Measurements from ENCODE around the gene INPPL1.
"Not testable (repeated sequence)": the region's sequence is repeated elsewhere in the genome, so short reads cannot be mapped to it uniquely, and the experiment has no call there.

INPPL1 gene

DNA sequence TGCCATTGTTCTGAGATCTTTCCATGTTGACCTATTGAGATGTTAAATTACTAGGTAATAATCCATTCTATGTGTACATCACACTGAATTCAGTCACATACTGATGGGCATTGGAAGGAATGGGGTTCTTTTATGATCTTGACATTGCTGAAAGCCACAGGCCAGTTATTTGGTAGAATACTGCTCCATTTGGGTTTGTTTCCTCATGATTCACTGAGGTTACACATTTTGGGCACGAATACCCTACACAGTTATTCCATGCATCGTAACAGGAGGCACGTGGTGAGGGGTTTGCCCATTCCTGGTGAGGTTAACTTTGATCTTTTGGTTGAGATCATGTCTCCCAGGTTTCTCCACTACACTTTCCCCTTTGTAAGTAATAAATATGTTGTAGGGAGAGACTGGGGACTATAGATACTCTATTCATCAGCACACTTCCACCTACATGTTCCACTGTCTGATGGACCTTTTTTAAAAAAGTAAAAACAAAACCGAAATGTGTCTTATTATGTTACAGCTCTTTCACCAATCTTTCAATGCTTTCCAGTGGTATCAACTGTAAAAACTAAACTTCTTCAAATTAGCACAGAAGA, 44.7 kb upstream of the INPPL1 start:
- TF ChIP-seq, protein P1, sequence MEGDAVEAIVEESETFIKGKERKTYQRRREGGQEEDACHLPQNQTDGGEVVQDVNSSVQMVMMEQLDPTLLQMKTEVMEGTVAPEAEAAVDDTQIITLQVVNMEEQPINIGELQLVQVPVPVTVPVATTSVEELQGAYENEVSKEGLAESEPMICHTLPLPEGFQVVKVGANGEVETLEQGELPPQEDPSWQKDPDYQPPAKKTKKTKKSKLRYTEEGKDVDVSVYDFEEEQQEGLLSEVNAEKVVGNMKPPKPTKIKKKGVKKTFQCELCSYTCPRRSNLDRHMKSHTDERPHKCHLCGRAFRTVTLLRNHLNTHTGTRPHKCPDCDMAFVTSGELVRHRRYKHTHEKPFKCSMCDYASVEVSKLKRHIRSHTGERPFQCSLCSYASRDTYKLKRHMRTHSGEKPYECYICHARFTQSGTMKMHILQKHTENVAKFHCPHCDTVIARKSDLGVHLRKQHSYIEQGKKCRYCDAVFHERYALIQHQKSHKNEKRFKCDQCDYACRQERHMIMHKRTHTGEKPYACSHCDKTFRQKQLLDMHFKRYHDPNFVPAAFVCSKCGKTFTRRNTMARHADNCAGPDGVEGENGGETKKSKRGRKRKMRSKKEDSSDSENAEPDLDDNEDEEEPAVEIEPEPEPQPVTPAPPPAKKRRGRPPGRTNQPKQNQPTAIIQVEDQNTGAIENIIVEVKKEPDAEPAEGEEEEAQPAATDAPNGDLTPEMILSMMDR (IDR thresholded peaks at IDR 0.05; ENCODE audit: poor library complexity, severe bottlenecking), result no peak
- Histone ChIP-seq H3K27me3 (ENCODE audit: insufficient read depth, poor library complexity, severe bottlenecking) (no peaks in the 10 kb centered on the region), H3K4me3 (ENCODE audit: severe bottlenecking) (no peak overlapping the region), H3K9me3 (ENCODE audit: severe bottlenecking) (no peaks in the 10 kb centered on the region), H3K36me3 (ENCODE audit: low read depth) (no peaks in the 10 kb centered on the region), H3K27ac (ENCODE audit: poor library complexity, severe bottlenecking) (peak overlapping the region; percentile 81), H3K4me1 (ENCODE audit: insufficient read depth, poor library complexity, severe bottlenecking) (peaks cover 10% of the 10 kb centered on the region)
- ATAC-seq (ENCODE audit: low read depth) (no peak), DNase-seq (ENCODE audit: low spot score) (no peak)

DNA sequence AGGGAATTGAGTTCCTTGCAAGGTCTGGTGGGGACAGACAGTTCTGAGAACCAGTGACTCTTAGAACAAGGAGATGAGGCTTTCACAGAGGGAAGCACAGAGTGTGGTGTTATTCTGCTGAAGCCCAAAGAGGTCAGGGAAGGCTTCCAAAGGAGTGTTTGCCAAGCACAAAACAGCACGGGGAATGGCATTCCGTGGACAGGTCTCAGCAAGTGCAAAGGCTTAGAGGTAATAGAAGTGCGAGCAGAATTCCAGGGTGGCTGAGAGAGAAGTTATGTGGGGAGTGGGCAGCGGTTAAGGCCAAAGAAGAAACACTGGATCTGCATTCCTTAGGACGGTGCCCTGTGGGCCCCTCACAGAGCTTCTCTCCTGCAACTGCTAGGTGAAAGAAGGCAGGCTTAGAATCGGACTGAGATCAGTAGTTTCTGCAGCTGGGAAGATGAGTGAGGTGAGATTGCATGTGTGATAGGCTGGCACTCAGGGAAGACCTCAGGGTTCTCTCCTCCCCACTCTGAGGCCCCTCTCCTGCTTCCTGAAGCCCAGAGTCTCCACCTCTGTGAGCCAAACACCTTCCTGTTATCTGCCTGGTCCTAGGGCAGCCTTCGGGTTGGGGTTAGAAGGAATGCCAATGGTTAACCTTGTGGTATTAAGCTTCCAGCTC, 43.5 kb upstream of the INPPL1 start:
- H3K27ac ChIP-seq (ENCODE audit: poor library complexity, severe bottlenecking), result peak overlapping the region; percentile 81
- H3K4me1 ChIP-seq (ENCODE audit: insufficient read depth, poor library complexity, severe bottlenecking), result peaks cover 10% of the 10 kb centered on the region
- H3K36me3 ChIP-seq (ENCODE audit: low read depth); H3K9me3 ChIP-seq (ENCODE audit: severe bottlenecking); DNase-seq (ENCODE audit: low spot score); H3K4me3 ChIP-seq (ENCODE audit: severe bottlenecking); H3K27me3 ChIP-seq (ENCODE audit: insufficient read depth, poor library complexity, severe bottlenecking): not testable (repeated sequence)
- ATAC-seq (ENCODE audit: low read depth), result peak; percentile 83

DNA sequence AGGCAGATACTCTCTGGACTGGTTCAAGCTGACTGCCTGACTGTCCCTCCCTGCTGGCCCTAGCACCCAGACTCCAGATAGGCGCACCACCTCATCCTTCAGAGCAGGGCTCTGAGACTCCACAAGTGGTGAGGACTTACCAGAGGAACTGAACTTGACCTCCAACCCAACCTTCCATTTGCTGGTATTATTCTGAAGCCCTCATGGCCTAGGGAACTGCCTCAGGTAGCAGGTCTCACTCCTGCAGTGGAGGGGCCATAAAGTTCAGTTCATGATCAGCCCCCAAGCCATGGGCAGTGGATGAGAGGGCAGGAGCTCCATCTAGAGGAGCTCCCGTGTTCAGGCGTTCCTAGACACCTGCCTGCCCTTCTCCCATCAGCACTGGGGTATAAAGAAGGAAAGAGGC, 43.0 kb upstream of the INPPL1 start:
- not testable (repeated sequence) for H3K36me3 ChIP-seq (ENCODE audit: low read depth); DNase-seq (ENCODE audit: low spot score); H3K4me3 ChIP-seq (ENCODE audit: severe bottlenecking); H3K27me3 ChIP-seq (ENCODE audit: insufficient read depth, poor library complexity, severe bottlenecking); H3K9me3 ChIP-seq (ENCODE audit: severe bottlenecking)
- Histone ChIP-seq H3K27ac (ENCODE audit: poor library complexity, severe bottlenecking) (peak overlapping the region; percentile 81), H3K4me1 (ENCODE audit: insufficient read depth, poor library complexity, severe bottlenecking) (peaks cover 10% of the 10 kb centered on the region)
- TF ChIP-seq, protein P1 (IDR thresholded peaks at IDR 0.05; ENCODE audit: poor library complexity, severe bottlenecking), result peak; percentile 63
- ATAC-seq (ENCODE audit: low read depth), result peak; percentile 49

DNA sequence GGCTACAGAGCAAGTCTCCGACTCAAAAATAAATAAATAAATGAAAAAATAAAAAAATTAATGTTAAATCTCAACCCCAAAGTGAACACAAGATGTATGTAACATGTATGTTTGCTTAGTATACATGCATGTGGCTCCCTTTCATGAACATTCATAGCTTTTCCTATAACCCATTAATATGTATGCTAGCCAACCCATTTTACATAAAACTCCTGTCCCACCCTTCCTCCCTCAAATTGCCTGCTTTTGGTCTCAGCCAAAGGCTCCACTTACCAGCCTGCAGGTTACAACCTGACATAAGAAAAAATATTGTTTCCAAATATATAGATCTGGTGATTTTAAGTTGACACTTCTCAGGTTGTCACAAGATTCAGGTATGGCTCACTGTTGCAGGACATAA, 36.3 kb upstream of the INPPL1 start:
- TF ChIP-seq, protein P1 (IDR thresholded peaks at IDR 0.05; ENCODE audit: poor library complexity, severe bottlenecking), result no peak
- no peak for ATAC-seq (ENCODE audit: low read depth)
- Histone ChIP-seq H3K27me3 (ENCODE audit: insufficient read depth, poor library complexity, severe bottlenecking) (no peaks in the 10 kb centered on the region), H3K36me3 (ENCODE audit: low read depth) (no peaks in the 10 kb centered on the region), H3K9me3 (ENCODE audit: severe bottlenecking) (no peaks in the 10 kb centered on the region), H3K27ac (ENCODE audit: poor library complexity, severe bottlenecking) (no peak overlapping the region), H3K4me1 (ENCODE audit: insufficient read depth, poor library complexity, severe bottlenecking) (no peaks in the 10 kb centered on the region), H3K4me3 (ENCODE audit: severe bottlenecking) (no peak overlapping the region)
- no peak for DNase-seq (ENCODE audit: low spot score)

DNA sequence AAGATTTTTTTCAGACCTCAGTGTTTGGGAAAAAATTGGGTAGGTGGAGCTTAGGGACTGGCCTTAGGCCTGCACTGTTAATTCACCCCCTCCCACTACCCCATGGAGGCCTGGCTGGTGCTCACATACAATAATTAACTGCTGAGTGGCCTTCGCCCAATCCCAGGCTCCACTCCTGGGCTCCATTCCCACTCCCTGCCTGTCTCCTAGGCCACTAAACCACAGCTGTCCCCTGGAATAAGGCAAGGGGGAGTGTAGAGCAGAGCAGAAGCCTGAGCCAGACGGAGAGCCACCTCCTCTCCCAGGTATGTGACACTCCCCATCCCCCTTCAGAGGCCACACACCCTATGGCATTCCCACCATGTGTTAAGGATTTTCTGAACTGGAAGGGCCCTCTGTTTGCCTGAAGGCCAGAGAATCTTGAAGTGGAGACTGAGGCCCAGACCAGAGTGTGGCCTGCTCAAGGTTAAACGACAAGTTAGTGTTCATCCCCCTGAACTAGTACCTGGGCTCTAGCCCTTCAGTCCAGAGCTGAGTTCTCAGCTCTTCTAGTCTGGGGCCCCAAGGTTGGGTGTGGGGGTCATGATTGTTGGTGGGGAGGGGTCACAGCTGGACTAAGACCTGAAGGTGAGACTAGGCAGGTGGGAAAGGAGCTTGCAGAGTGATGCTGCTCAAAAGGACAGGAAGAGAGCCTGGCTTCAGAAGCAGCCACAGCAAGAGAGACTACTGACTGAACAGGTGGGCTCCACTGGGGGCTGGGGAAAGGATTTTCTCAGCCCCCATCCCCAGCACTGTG, 34.9 kb upstream of the INPPL1 start:
- ATAC-seq (ENCODE audit: low read depth) (no peak), DNase-seq (ENCODE audit: low spot score) (no peak)
- H3K27me3 ChIP-seq (ENCODE audit: insufficient read depth, poor library complexity, severe bottlenecking), result no peaks in the 10 kb centered on the region
- TF ChIP-seq, protein P1 (IDR thresholded peaks at IDR 0.05; ENCODE audit: poor library complexity, severe bottlenecking), result no peak
- H3K4me1 ChIP-seq (ENCODE audit: insufficient read depth, poor library complexity, severe bottlenecking), result no peaks in the 10 kb centered on the region
- H3K9me3 ChIP-seq (ENCODE audit: severe bottlenecking), result no peaks in the 10 kb centered on the region
- no peak overlapping the region for H3K4me3 ChIP-seq (ENCODE audit: severe bottlenecking)
- no peaks in the 10 kb centered on the region for H3K36me3 ChIP-seq (ENCODE audit: low read depth)
- H3K27ac ChIP-seq (ENCODE audit: poor library complexity, severe bottlenecking), result no peak overlapping the region

Data from RWPE2 (cell line).